ENCODE results near the gene STATH. TPM values are rescaled to one million over a fixed set of nuclear protein-coding genes. Genes with fewer than 3 reads are reported as not detected.

Gene STATH
- total RNA-seq, 1 experiment from 2014 or later = not detected

DNA sequence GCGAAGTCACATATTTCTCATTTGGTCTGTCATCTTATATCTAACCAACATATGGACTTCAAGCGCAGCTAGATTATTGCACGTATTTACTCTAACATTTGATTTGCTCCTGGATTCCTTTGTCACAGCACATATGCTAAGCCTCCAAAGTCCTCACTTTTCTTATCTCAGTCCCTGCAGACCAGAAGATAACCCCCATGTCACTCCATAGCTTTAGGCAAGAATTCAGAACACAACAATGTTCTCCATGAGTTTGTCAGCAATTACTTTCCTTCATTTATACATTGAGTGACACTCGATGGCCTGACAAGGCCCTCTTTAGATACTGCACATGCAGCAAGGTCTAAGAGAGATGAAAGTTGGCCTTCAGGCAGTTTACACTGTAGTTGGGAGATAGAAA is 4.8 kb upstream of the STATH start:
- Histone ChIP-seq H3K4me1 (ENCODE audit: insufficient read depth, low read length, poor library complexity, severe bottlenecking) (no peaks in the 10 kb centered on the region), H3K27ac (ENCODE audit: low read depth, low read length, poor library complexity, severe bottlenecking) (no peak overlapping the region), H3K9me3 (ENCODE audit: low read depth, low read length, poor library complexity, severe bottlenecking) (no peaks in the 10 kb centered on the region), H3K27me3 (replicated peaks; ENCODE audit: insufficient read depth, low read depth, low read length, poor library complexity) (no peaks in the 10 kb centered on the region), H3K4me3 (ENCODE audit: low read depth, low read length, poor library complexity, severe bottlenecking) (no peak overlapping the region), H3K36me3 (ENCODE audit: insufficient read depth, low read length, poor library complexity, severe bottlenecking) (no peaks in the 10 kb centered on the region)
- no peak for DNase-seq (ENCODE audit: low spot score)
- BruUV-seq (replicated peaks) = no TSS peak
- intact Hi-C loops (cut with micrococcal nuclease; ENCODE audit: unreplicated experiment) = no loop called here
- ChIA-PET POLR2A (ENCODE audit: low non-redundant PET) (no interaction called here), CTCF (no interaction called here)
- no peak for TF ChIP-seq EZH2 (IDR thresholded peaks at IDR 0.05; ENCODE audit: borderline replicate concordance, low read depth, low read length, poor library complexity, severe bottlenecking)
- TF ChIP-seq, protein P1, sequence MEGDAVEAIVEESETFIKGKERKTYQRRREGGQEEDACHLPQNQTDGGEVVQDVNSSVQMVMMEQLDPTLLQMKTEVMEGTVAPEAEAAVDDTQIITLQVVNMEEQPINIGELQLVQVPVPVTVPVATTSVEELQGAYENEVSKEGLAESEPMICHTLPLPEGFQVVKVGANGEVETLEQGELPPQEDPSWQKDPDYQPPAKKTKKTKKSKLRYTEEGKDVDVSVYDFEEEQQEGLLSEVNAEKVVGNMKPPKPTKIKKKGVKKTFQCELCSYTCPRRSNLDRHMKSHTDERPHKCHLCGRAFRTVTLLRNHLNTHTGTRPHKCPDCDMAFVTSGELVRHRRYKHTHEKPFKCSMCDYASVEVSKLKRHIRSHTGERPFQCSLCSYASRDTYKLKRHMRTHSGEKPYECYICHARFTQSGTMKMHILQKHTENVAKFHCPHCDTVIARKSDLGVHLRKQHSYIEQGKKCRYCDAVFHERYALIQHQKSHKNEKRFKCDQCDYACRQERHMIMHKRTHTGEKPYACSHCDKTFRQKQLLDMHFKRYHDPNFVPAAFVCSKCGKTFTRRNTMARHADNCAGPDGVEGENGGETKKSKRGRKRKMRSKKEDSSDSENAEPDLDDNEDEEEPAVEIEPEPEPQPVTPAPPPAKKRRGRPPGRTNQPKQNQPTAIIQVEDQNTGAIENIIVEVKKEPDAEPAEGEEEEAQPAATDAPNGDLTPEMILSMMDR (conservative IDR thresholded peaks at IDR 0.05; ENCODE audit: low read depth, low read length) = no peak

DNA sequence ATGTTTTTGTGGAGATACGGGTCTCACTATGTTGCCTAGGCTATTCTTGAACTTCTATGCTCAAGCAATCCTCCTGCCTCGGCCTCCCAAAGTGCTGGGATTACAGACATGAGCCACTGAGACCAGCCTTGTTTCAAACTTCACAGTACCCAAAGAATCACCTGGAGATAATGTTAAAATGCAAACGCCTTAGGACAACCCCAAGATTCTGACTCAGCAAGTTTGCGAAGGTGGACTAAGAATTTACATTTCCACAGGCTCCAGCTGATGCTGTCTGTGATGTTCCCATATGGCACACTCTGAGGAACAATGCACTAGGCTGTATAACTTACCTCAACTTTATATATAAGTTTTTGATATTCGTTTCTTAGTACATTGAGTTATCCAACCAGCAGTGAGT is 984 bp upstream of the STATH start:
- H3K9me3 ChIP-seq (ENCODE audit: low read depth, low read length, poor library complexity, severe bottlenecking) = no peaks in the 10 kb centered on the region
- intact Hi-C loops (cut with micrococcal nuclease; ENCODE audit: unreplicated experiment) = no loop called here
- no peaks in the 10 kb centered on the region for H3K4me1 ChIP-seq (ENCODE audit: insufficient read depth, low read length, poor library complexity, severe bottlenecking)
- no peak for TF ChIP-seq EZH2 (IDR thresholded peaks at IDR 0.05; ENCODE audit: borderline replicate concordance, low read depth, low read length, poor library complexity, severe bottlenecking)
- TF ChIP-seq, protein P1 (conservative IDR thresholded peaks at IDR 0.05; ENCODE audit: low read depth, low read length) = no peak
- CTCF ChIA-PET = no interaction called here
- no TSS peak for BruUV-seq (replicated peaks)
- H3K36me3 ChIP-seq (ENCODE audit: insufficient read depth, low read length, poor library complexity, severe bottlenecking) = no peaks in the 10 kb centered on the region
- H3K4me3 ChIP-seq (ENCODE audit: low read depth, low read length, poor library complexity, severe bottlenecking) = no peak overlapping the region
- no peaks in the 10 kb centered on the region for H3K27me3 ChIP-seq (replicated peaks; ENCODE audit: insufficient read depth, low read depth, low read length, poor library complexity)
- DNase-seq (ENCODE audit: low spot score) = no peak
- POLR2A ChIA-PET (ENCODE audit: low non-redundant PET) = no interaction called here
- no peak overlapping the region for H3K27ac ChIP-seq (ENCODE audit: low read depth, low read length, poor library complexity, severe bottlenecking)

DNA sequence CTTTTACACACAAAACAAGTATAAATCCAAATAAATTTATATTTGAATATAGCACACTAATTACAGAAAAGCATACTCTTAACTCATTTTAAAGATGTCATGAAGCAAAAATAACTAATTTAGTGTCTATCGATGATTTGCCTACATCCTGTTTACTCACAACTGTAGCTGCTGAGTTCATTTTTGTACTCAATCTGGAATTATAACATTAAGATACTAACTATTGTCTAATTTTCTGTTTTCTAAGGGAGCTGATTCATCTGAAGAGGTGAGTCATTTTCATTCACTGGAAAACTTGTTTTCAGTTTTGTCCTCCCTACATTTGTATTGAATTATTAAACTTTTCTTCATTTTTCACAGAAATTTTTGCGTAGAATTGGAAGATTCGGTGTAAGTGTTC is 3.7 kb downstream of the STATH start:
- Histone ChIP-seq H3K4me1 (ENCODE audit: insufficient read depth, low read length, poor library complexity, severe bottlenecking) (no peaks in the 10 kb centered on the region), H3K4me3 (ENCODE audit: low read depth, low read length, poor library complexity, severe bottlenecking) (no peak overlapping the region), H3K27me3 (replicated peaks; ENCODE audit: insufficient read depth, low read depth, low read length, poor library complexity) (no peaks in the 10 kb centered on the region), H3K27ac (ENCODE audit: low read depth, low read length, poor library complexity, severe bottlenecking) (no peak overlapping the region), H3K36me3 (ENCODE audit: insufficient read depth, low read length, poor library complexity, severe bottlenecking) (no peaks in the 10 kb centered on the region), H3K9me3 (ENCODE audit: low read depth, low read length, poor library complexity, severe bottlenecking) (no peaks in the 10 kb centered on the region)
- no TSS peak for BruUV-seq (replicated peaks)
- ChIA-PET CTCF (no interaction called here), POLR2A (ENCODE audit: low non-redundant PET) (no interaction called here)
- no peak for DNase-seq (ENCODE audit: low spot score)
- no peak for TF ChIP-seq EZH2 (IDR thresholded peaks at IDR 0.05; ENCODE audit: borderline replicate concordance, low read depth, low read length, poor library complexity, severe bottlenecking)
- TF ChIP-seq, protein P1 (conservative IDR thresholded peaks at IDR 0.05; ENCODE audit: low read depth, low read length) = no peak
- intact Hi-C loops (cut with micrococcal nuclease; ENCODE audit: unreplicated experiment) = no loop called here

Measured in A673 (cell line).